BJ (cell line): ENCODE measurements around the gene LRRC74A. TPM values are rescaled to one million over a fixed set of nuclear protein-coding genes. Genes with fewer than 3 reads are reported as not detected.

Experiments used
- CTCF ChIA-PET: fragments of 350-600 bp; formaldehyde crosslinking; extraction: SDS; loops from one replicate; lab custom pipeline; 2021; ENCODE audit warnings: antibody characterized with exemption, inconsistent platforms; lab: Yijun Ruan, JAX
- POLR2A ChIA-PET: fragments of 300-600 bp; sonication (Branson Sonifier 250); formaldehyde crosslinking; extraction: SDS; loops from one replicate; lab custom pipeline; 2021; ENCODE audit warnings: antibody characterized with exemption; lab: Charles Lee
- DNase-seq: peaks from one replicate; pipeline ENCODE4 v3.0.0-alpha.2; 2011; ENCODE audit warnings: low read depth
- H3K27me3 ChIP-seq: 2 replicates; pipeline ENCODE4 v1.6.0; 2011; ENCODE audit warnings: low read length; ENCODE audit not compliant: control insufficient read depth, insufficient read depth
- H3K36me3 ChIP-seq: 2 replicates; pipeline ENCODE4 v1.5.1; 2011; ENCODE audit warnings: low read length; ENCODE audit not compliant: control insufficient read depth, insufficient read depth
- H3K4me3 ChIP-seq: 2 replicates; pipeline ENCODE4 v1.5.1; 2011; ENCODE audit warnings: low read depth, mild to moderate bottlenecking, control low read depth, low read length
- CTCF ChIP-seq: IDR thresholded peaks from 2 replicates; pipeline ENCODE4 v1.5.1; 2011; ENCODE audit warnings: low read depth, mild to moderate bottlenecking, control low read depth, inconsistent platforms, low read length, moderate library complexity; ENCODE audit not compliant: insufficient read depth
- polyA minus RNA-seq: library from RNA; depleted of rRNA, polyadenylated mRNA; stranded (reverse); fragments of >200 nt; gene quantifications from 2 replicates; pipeline ENCODE4 v1.2.3, GENCODE V29; 2011; rRNA and poly(A)+ RNA removed
- polyA plus RNA-seq: library from polyadenylated mRNA; depleted of rRNA; stranded (reverse); fragments of >200 nt; gene quantifications from 2 replicates; pipeline ENCODE4 v1.2.3, GENCODE V29; 2011; rRNA removed

Gene LRRC74A
- not detected in 2 replicates for polyA plus RNA-seq
- polyA minus RNA-seq = not detected in 2 replicates

- ChIA-PET POLR2A (no interaction called here), CTCF (no interaction called here)
Observed at GRCh38 chr14:76826122-76826521, at the start of gene LRRC74A. Gene LRRC74A, plus strand, starts transcription at chr14:76826408. Its CDS starts 290 bp downstream, at chr14:76826698.

GRCh38 chr14:76776428-76777251, 49.6 kb upstream of the LRRC74A start:
- Histone ChIP-seq H3K27me3 (no peaks in the 10 kb centered on the region), H3K36me3 (peaks cover 1% of the 10 kb centered on the region; the same call in 1 of the 2 replicates), H3K4me3 (no peak overlapping the region)
- CTCF ChIA-PET = interaction anchor here (0.9 to 1.4 kb wide), 3 partner anchors 8 to 54 kb away, joined by 3 to 4 read pairs (median 3); partner anchors contain the start of gene ANGEL1
- TF ChIP-seq CTCF = no peak
- no peak for DNase-seq
- POLR2A ChIA-PET = no interaction called here

More at GRCh38 chr14:76826122-76826521, at the start of gene LRRC74A:
- no peaks in the 10 kb centered on the region; the same call in 1 of the 2 replicates for H3K27me3 ChIP-seq
- H3K4me3 ChIP-seq = no peak within 1 kb of the TSS
- DNase-seq = no peak
- no peaks in the 10 kb centered on the region for H3K36me3 ChIP-seq
- TF ChIP-seq CTCF = no peak

GRCh38 chr14:76777721-76778120, 48.5 kb upstream of the LRRC74A start:
- no peak for TF ChIP-seq CTCF
- CTCF ChIA-PET = no interaction called here
- POLR2A ChIA-PET = no interaction called here
- Histone ChIP-seq H3K4me3 (no peak overlapping the region), H3K36me3 (peaks cover 1% of the 10 kb centered on the region; the same call in 1 of the 2 replicates), H3K27me3 (no peaks in the 10 kb centered on the region)
- DNase-seq = no peak

- peaks cover 1% of the 10 kb centered on the region; the same call in 1 of the 2 replicates for H3K36me3 ChIP-seq
- no peak for TF ChIP-seq CTCF
- CTCF ChIA-PET = no interaction called here
- DNase-seq = no peak
- no peaks in the 10 kb centered on the region for H3K27me3 ChIP-seq
- POLR2A ChIA-PET = no interaction called here
- no peak overlapping the region for H3K4me3 ChIP-seq
Observed at GRCh38 chr14:76778546-76779215, 47.5 kb upstream of the LRRC74A start.
